Activated T-helper 2 cell treated with anti-CD3 and anti-CD28 coated beads, Interferon-gamma antibody, Interleukin-2, Interleukin-4, amounts not matched to agents 10 μg/mL and 5 μg/mL and 100 μg/mL, durations not matched to agents 14 hours and 24 hours and 36 hours (primary cell): ENCODE results near the gene MEOX1. TPM values are rescaled to one million over a fixed set of nuclear protein-coding genes. Genes with fewer than 3 reads are reported as not detected.

ENCODE experiments used
- DNase-seq: peaks from one replicate; pipeline ENCODE4 v3.0.0; 2021; ENCODE audit warnings: low spot score
- H3K27ac Mint-ChIP-seq: one replicate; pipeline ENCODE4 v1.8.0; 2021; ENCODE audit warnings: mixed read lengths
- H3K27me3 Mint-ChIP-seq: one replicate; pipeline ENCODE4 v1.8.0; 2021; ENCODE audit warnings: low read depth, mixed read lengths
- H3K36me3 Mint-ChIP-seq: one replicate; pipeline ENCODE4 v1.8.0; 2021; ENCODE audit warnings: low read depth, mixed read lengths
- H3K4me1 Mint-ChIP-seq: one replicate; pipeline ENCODE4 v1.8.0; 2021; ENCODE audit warnings: low read depth, mixed read lengths
- H3K4me3 Mint-ChIP-seq: one replicate; pipeline ENCODE4 v1.8.0; 2021; ENCODE audit warnings: low read depth, mild to moderate bottlenecking, moderate library complexity, mixed read lengths
- H3K9me3 Mint-ChIP-seq: one replicate; pipeline ENCODE4 v1.8.0; 2021; ENCODE audit warnings: mixed read lengths
- intact Hi-C: fragments of 100-400 bp; cut with micrococcal nuclease; formaldehyde crosslinking; loops from one replicate; pipeline ENCODE4 v1.15.1; 2023
- total RNA-seq: library from RNA; stranded (reverse); gene quantifications from 2 replicates; pipeline ENCODE4 v1.2.3, GENCODE V29; 2022

The MEOX1 gene
- total RNA-seq, 1 donor from 2014 or later, result 1.8 TPM

- DNase-seq, result no peak
- Mint-ChIP-seq H3K36me3 (no peaks in the 10 kb centered on the region), H3K4me1 (no peaks in the 10 kb centered on the region), H3K27ac (no peak overlapping the region), H3K27me3 (peaks cover 11% of the 10 kb centered on the region), H3K4me3 (no peak overlapping the region), H3K9me3 (no peaks in the 10 kb centered on the region)
- intact Hi-C loops, result no loop called here
Measured at GRCh38 chr17:43640491-43641252, 21.1 kb downstream of the MEOX1 start.

GRCh38 chr17:43637563-43638323 is 24.0 kb downstream of the MEOX1 start:
- H3K4me1 Mint-ChIP-seq, result no peaks in the 10 kb centered on the region
- no peak overlapping the region for H3K27ac Mint-ChIP-seq
- intact Hi-C loops, result no loop called here
- H3K36me3 Mint-ChIP-seq, result no peaks in the 10 kb centered on the region
- DNase-seq, result no peak
- H3K9me3 Mint-ChIP-seq, result no peaks in the 10 kb centered on the region
- no peak overlapping the region for H3K4me3 Mint-ChIP-seq
- peaks cover 11% of the 10 kb centered on the region for H3K27me3 Mint-ChIP-seq

- Mint-ChIP-seq H3K4me1 (no peaks in the 10 kb centered on the region), H3K36me3 (no peaks in the 10 kb centered on the region), H3K27me3 (peaks cover 11% of the 10 kb centered on the region), H3K4me3 (no peak overlapping the region), H3K27ac (no peak overlapping the region), H3K9me3 (no peaks in the 10 kb centered on the region)
- no peak for DNase-seq
- intact Hi-C loops, result no loop called here
Measured at GRCh38 chr17:43636426-43636825, 25.3 kb downstream of the MEOX1 start.

- Mint-ChIP-seq H3K27ac (no peak overlapping the region), H3K27me3 (peaks cover 11% of the 10 kb centered on the region), H3K9me3 (no peaks in the 10 kb centered on the region), H3K4me3 (no peak overlapping the region), H3K36me3 (no peaks in the 10 kb centered on the region), H3K4me1 (peaks cover 1% of the 10 kb centered on the region)
- no peak for DNase-seq
- intact Hi-C loops, result no loop called here
Measured at GRCh38 chr17:43634591-43635125, 27.1 kb downstream of the MEOX1 start.

GRCh38 chr17:43632221-43632620 is 29.5 kb downstream of the MEOX1 start:
- peaks cover 1% of the 10 kb centered on the region for H3K4me1 Mint-ChIP-seq
- intact Hi-C loops, result no loop called here
- no peak overlapping the region for H3K4me3 Mint-ChIP-seq

GRCh38 chr17:43631429-43631828 is 30.3 kb downstream of the MEOX1 start:
- H3K4me1 Mint-ChIP-seq, result peaks cover 1% of the 10 kb centered on the region
- H3K27ac Mint-ChIP-seq, result no peak overlapping the region
- no peak overlapping the region for H3K4me3 Mint-ChIP-seq
- H3K27me3 Mint-ChIP-seq, result peaks cover 7% of the 10 kb centered on the region
- no peak for DNase-seq
- no peaks in the 10 kb centered on the region for H3K9me3 Mint-ChIP-seq
- H3K36me3 Mint-ChIP-seq, result no peaks in the 10 kb centered on the region
- intact Hi-C loops, result no loop called here

More at GRCh38 chr17:43632221-43632620, 29.5 kb downstream of the MEOX1 start:
- Mint-ChIP-seq H3K27me3 (peaks cover 7% of the 10 kb centered on the region), H3K36me3 (no peaks in the 10 kb centered on the region), H3K9me3 (no peaks in the 10 kb centered on the region), H3K27ac (no peak overlapping the region)
- no peak for DNase-seq

- Mint-ChIP-seq H3K27ac (no peak overlapping the region), H3K4me3 (no peak overlapping the region), H3K4me1 (peaks cover 1% of the 10 kb centered on the region), H3K36me3 (no peaks in the 10 kb centered on the region), H3K9me3 (no peaks in the 10 kb centered on the region), H3K27me3 (peaks cover 29% of the 10 kb centered on the region)
- no peak for DNase-seq
- intact Hi-C loops, result no loop called here
Measured at GRCh38 chr17:43628089-43628650, 33.6 kb downstream of the MEOX1 start.

GRCh38 chr17:43627653-43628052 is 34.1 kb downstream of the MEOX1 start:
- Mint-ChIP-seq H3K36me3 (no peaks in the 10 kb centered on the region), H3K9me3 (no peaks in the 10 kb centered on the region), H3K4me1 (peaks cover 1% of the 10 kb centered on the region), H3K4me3 (no peak overlapping the region), H3K27ac (no peak overlapping the region), H3K27me3 (peaks cover 31% of the 10 kb centered on the region)
- DNase-seq, result no peak
- intact Hi-C loops, result no loop called here

- Mint-ChIP-seq H3K27me3 (peaks cover 33% of the 10 kb centered on the region), H3K36me3 (no peaks in the 10 kb centered on the region), H3K27ac (no peak overlapping the region), H3K4me3 (no peak overlapping the region), H3K4me1 (peaks cover 1% of the 10 kb centered on the region), H3K9me3 (no peaks in the 10 kb centered on the region)
- intact Hi-C loops, result no loop called here
- no peak for DNase-seq
Measured at GRCh38 chr17:43626023-43626422, 35.7 kb downstream of the MEOX1 start.

- Mint-ChIP-seq H3K36me3 (no peaks in the 10 kb centered on the region), H3K27me3 (peaks cover 33% of the 10 kb centered on the region), H3K4me1 (peaks cover 1% of the 10 kb centered on the region), H3K4me3 (no peak overlapping the region), H3K27ac (no peak overlapping the region), H3K9me3 (no peaks in the 10 kb centered on the region)
- no peak for DNase-seq
- intact Hi-C loops, result no loop called here
Measured at GRCh38 chr17:43625606-43626005, 36.1 kb downstream of the MEOX1 start.

GRCh38 chr17:43620581-43620980 is 41.1 kb downstream of the MEOX1 start:
- intact Hi-C loops, result no loop called here
- Mint-ChIP-seq H3K36me3 (no peaks in the 10 kb centered on the region), H3K27me3 (peaks cover 25% of the 10 kb centered on the region), H3K4me1 (no peaks in the 10 kb centered on the region), H3K4me3 (no peak overlapping the region), H3K9me3 (no peaks in the 10 kb centered on the region), H3K27ac (no peak overlapping the region)
- DNase-seq, result no peak

GRCh38 chr17:43620147-43620546 is 41.6 kb downstream of the MEOX1 start:
- Mint-ChIP-seq H3K36me3 (no peaks in the 10 kb centered on the region), H3K9me3 (no peaks in the 10 kb centered on the region), H3K4me3 (no peak overlapping the region), H3K4me1 (no peaks in the 10 kb centered on the region), H3K27me3 (peaks cover 22% of the 10 kb centered on the region), H3K27ac (no peak overlapping the region)
- DNase-seq, result no peak
- intact Hi-C loops, result no loop called here

- Mint-ChIP-seq H3K4me3 (no peak overlapping the region), H3K27ac (no peak overlapping the region), H3K4me1 (no peaks in the 10 kb centered on the region), H3K36me3 (no peaks in the 10 kb centered on the region), H3K27me3 (peaks cover 19% of the 10 kb centered on the region), H3K9me3 (no peaks in the 10 kb centered on the region)
- no peak for DNase-seq
- intact Hi-C loops, result no loop called here
Measured at GRCh38 chr17:43619705-43620104, 42.0 kb downstream of the MEOX1 start.
